Fibroblast of lung (primary cell): ENCODE measurements around the gene OAF. TPM values are rescaled to one million over a fixed set of nuclear protein-coding genes. Genes with fewer than 3 reads are reported as not detected.

Experiments used
- DNase-seq, 2 donors: peaks; one replicate each; pipeline versions ENCODE4 v3.0.0 to v3.0.0-alpha.2; 2010; ENCODE audit warnings: low read depth in 2 of 2
- H2AFZ ChIP-seq: 2 replicates; pipeline ENCODE4 v1.5.1; 2012; ENCODE audit warnings: low read length, control low read depth, inconsistent platforms
- H3K27ac ChIP-seq: 2 replicates; pipeline ENCODE4 v1.5.1; 2011; ENCODE audit warnings: low read length, control low read depth; ENCODE audit not compliant: insufficient read depth
- H3K27me3 ChIP-seq: 2 replicates; pipeline ENCODE4 v1.5.1; 2011; ENCODE audit warnings: mild to moderate bottlenecking, low read length; ENCODE audit not compliant: control insufficient read depth, insufficient read depth
- H3K36me3 ChIP-seq: 2 replicates; pipeline ENCODE4 v1.5.1; 2011; ENCODE audit warnings: low read length; ENCODE audit not compliant: control insufficient read depth, insufficient read depth
- H3K4me1 ChIP-seq: 2 replicates; pipeline ENCODE4 v1.5.1; 2011; ENCODE audit warnings: low read length; ENCODE audit not compliant: control insufficient read depth, insufficient read depth; ENCODE audit errors: extremely low read depth
- H3K4me2 ChIP-seq: 2 replicates; pipeline ENCODE4 v1.5.1; 2011; ENCODE audit warnings: low read length, control low read depth; ENCODE audit not compliant: insufficient read depth; ENCODE audit errors: extremely low read depth
- H3K4me3 ChIP-seq, 4 experiments: fragments of 200-600 bp in 1 of 4; sonication (generic) in 1 of 4; replicated peaks in 1 of 4; 2 replicates each; pipeline ENCODE4 v1.5.1; 2011 to 2016; ENCODE audit warnings: low read length in 4 of 4, low read depth in 3 of 4, mild to moderate bottlenecking in 3 of 4, control low read depth in 2 of 4, inconsistent platforms in 1 of 4, mixed read lengths in 1 of 4; ENCODE audit not compliant: insufficient read depth in 1 of 4; ENCODE audit errors: control extremely low read depth in 1 of 4
- H3K79me2 ChIP-seq: 2 replicates; pipeline ENCODE4 v1.5.1; 2012; ENCODE audit warnings: mild to moderate bottlenecking, low read length, inconsistent platforms; ENCODE audit not compliant: control insufficient read depth, insufficient read depth
- H3K9ac ChIP-seq: 2 replicates; pipeline ENCODE4 v1.5.1; 2011; ENCODE audit warnings: mild to moderate bottlenecking, low read length, control low read depth; ENCODE audit not compliant: insufficient read depth
- H3K9me3 ChIP-seq: 2 replicates; pipeline ENCODE4 v1.5.1; 2012; ENCODE audit warnings: low read depth, low read length; ENCODE audit not compliant: control insufficient read depth, insufficient read depth
- H4K20me1 ChIP-seq: 2 replicates; pipeline ENCODE4 v1.5.1; 2011; ENCODE audit warnings: low read length; ENCODE audit not compliant: control insufficient read depth, insufficient read depth; ENCODE audit errors: extremely low read depth
- CTCF ChIP-seq, 2 donors: IDR thresholded peaks in 1 of 2; conservative IDR thresholded peaks in 1 of 2; 1 replicate in 1 of 2; 2 replicates in 1 of 2; pipeline ENCODE4 v1.5.1; 2011 to 2012; ENCODE audit warnings: low read length in 2 of 2, control low read depth in 1 of 2, inconsistent platforms in 1 of 2, low read depth in 1 of 2, mild to moderate bottlenecking in 1 of 2
- EZH2 ChIP-seq: IDR thresholded peaks from 2 replicates; pipeline ENCODE4 v1.5.1; 2012; ENCODE audit warnings: low read length, control low read depth, mild to moderate bottlenecking; ENCODE audit errors: missing control alignments
- polyA plus RNA-seq, 2 donors: library from polyadenylated mRNA; depleted of rRNA in 1 of 2; stranded (reverse) in 1 of 2; unstranded in 1 of 2; fragments of >200 nt; gene quantifications; 2 replicates each; pipeline ENCODE4 v1.2.1, GENCODE V29; 2011 to 2012; ENCODE audit warnings: missing spikeins in 1 of 2
- total RNA-seq: library from RNA; depleted of rRNA; stranded (reverse); fragments of >200 nt; gene quantifications from 2 replicates; pipeline ENCODE4 v1.2.1, GENCODE V29; 2014

Gene OAF
- total and polyA plus RNA-seq, 2 donors (not counting 1 experiment from before 2014, with no cell fraction given) = 20.0 to 22.7 TPM

DNA sequence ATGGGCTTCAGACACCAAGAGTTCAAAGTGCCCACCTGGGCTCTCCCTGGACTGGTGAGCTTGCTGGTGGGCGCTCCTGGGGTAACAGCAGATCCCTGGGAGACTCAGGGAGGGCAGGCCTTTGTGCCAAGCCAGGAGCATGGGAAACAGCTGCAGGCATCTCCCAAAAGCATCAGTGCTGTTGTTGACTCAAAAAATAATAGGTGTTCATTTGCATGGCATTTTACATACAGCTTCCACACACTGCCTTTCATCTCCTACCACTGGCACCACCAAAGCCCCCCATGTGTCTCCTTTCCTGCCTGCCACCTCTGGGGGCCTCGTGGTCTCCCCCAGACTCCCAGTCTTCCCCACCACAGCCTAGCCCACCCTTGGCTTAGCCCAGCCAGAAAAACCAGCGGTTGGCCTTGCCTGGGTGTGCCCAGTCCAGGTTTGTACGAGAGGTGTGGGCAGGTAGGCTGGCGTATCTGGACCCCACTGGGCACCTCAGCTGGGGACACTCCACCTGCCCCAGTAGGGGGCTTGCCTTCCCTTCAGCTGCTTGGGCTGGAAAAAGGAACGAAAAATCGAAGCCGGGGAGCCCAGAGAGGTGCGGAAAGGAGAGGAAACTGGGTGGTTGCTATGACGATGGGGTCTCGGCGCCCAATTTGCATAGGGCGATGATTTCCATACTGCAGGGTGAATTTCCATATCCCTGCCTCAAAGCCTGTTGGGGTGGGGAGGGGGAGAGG, 44.1 kb downstream of the OAF start:
- Histone ChIP-seq H3K79me2 (no peaks in the 10 kb centered on the region), H3K4me2 (no peak overlapping the region), H3K9ac (no peak overlapping the region), H3K36me3 (no peaks in the 10 kb centered on the region), H3K9me3 (no peaks in the 10 kb centered on the region), H2AFZ (no peak overlapping the region), H3K27me3 (peaks cover 23% of the 10 kb centered on the region), H3K4me1 (no peaks in the 10 kb centered on the region), H3K4me3 (no peak overlapping the region), H4K20me1 (no peaks in the 10 kb centered on the region), H3K27ac (no peak overlapping the region)
- TF ChIP-seq CTCF (conservative IDR thresholded peaks at IDR 0.05 in 1 of 2, IDR thresholded peaks at IDR 0.05 in 1 of 2; ENCODE audit: low read depth in 1 of 2, low read length in 2 of 2) (no peak), EZH2 (no peak)
- no peak for DNase-seq

GRCh38 chr11:120255519-120255866, 44.7 kb downstream of the OAF start:
- Histone ChIP-seq H3K27ac (no peak overlapping the region), H3K4me2 (no peak overlapping the region), H4K20me1 (no peaks in the 10 kb centered on the region), H3K9ac (no peak overlapping the region), H3K4me1 (no peaks in the 10 kb centered on the region), H3K36me3 (no peaks in the 10 kb centered on the region), H3K4me3 (no peak overlapping the region), H3K27me3 (peaks cover 23% of the 10 kb centered on the region), H3K9me3 (no peaks in the 10 kb centered on the region), H2AFZ (no peak overlapping the region), H3K79me2 (no peaks in the 10 kb centered on the region)
- DNase-seq = no peak
- TF ChIP-seq CTCF (conservative IDR thresholded peaks at IDR 0.05 in 1 of 2, IDR thresholded peaks at IDR 0.05 in 1 of 2; ENCODE audit: low read depth in 1 of 2, low read length in 2 of 2) (no peak), EZH2 (no peak)

- Histone ChIP-seq H3K27ac (no peak overlapping the region), H3K4me2 (no peak overlapping the region), H4K20me1 (no peaks in the 10 kb centered on the region), H3K4me1 (no peaks in the 10 kb centered on the region), H3K27me3 (peaks cover 23% of the 10 kb centered on the region), H3K9me3 (no peaks in the 10 kb centered on the region), H3K4me3 (no peak overlapping the region), H3K9ac (no peak overlapping the region), H3K79me2 (no peaks in the 10 kb centered on the region), H3K36me3 (no peaks in the 10 kb centered on the region), H2AFZ (no peak overlapping the region)
- no peak for DNase-seq
- TF ChIP-seq CTCF (conservative IDR thresholded peaks at IDR 0.05 in 1 of 2, IDR thresholded peaks at IDR 0.05 in 1 of 2; ENCODE audit: low read depth in 1 of 2, low read length in 2 of 2) (no peak), EZH2 (no peak)
Observed at GRCh38 chr11:120256178-120256577, 45.3 kb downstream of the OAF start.
